ENCODE results near the gene PIK3R1.

GRCh38 chr5:68289498-68289897 is 73.9 kb downstream of the PIK3R1 start:
- no peak for TF ChIP-seq CTCF (IDR thresholded peaks at IDR 0.05)
- TF ChIP-seq POLR2A (IDR thresholded peaks at IDR 0.05) = no peak

Data from esophagus squamous epithelium (tissue), 4 donors.